Body of pancreas (tissue), 4 donors: ENCODE data around the gene CCDC68.

ENCODE experiments used
- CTCF ChIP-seq, 7 experiments: fragments of 450-650 bp in 4 of 7; fragments of 200-600 bp in 3 of 7; sonication (generic) in 3 of 7; IDR thresholded peaks; one replicate each; pipeline ENCODE4 v1.5.1; 2016 to 2019; ENCODE audit warnings: antibody characterized with exemption in 7 of 7
- POLR2A ChIP-seq, 3 donors: fragments of 450-650 bp; IDR thresholded peaks; one replicate each; pipeline ENCODE4 v1.6.1; 2016; ENCODE audit warnings: antibody characterized with exemption in 3 of 3, mild to moderate bottlenecking in 2 of 3

GRCh38 chr18:54949588-54949987, 9.7 kb downstream of the CCDC68 start:
- TF ChIP-seq POLR2A (IDR thresholded peaks at IDR 0.05), result no peak
- TF ChIP-seq CTCF (IDR thresholded peaks at IDR 0.05), result no peak
